H1 (cell line): ENCODE data around the gene TMCO1. TPM values are rescaled to one million over a fixed set of nuclear protein-coding genes. Genes with fewer than 3 reads are reported as not detected.

Experiments used
- polyA plus RNA-seq, 7 experiments: library from polyadenylated mRNA; depleted of rRNA in 3 of 7; stranded (reverse) in 5 of 7; unstranded in 2 of 7; fragments of >200 nt in 5 of 7; fragments of 200-250 nt in 2 of 7; gene quantifications; 1 replicate in 5 of 7; 2 replicates in 1 of 7; 4 replicates in 1 of 7; pipeline versions ENCODE4 v1.2.1 to v1.2.3, GENCODE V29; 2011 to 2013; ENCODE audit warnings: missing spikeins in 2 of 7, mixed read lengths in 2 of 7
- total RNA-seq: library from RNA; stranded (reverse); fragmentation: NEBNext Ultra II Directional; extraction: Animal tissue kit (Norgen Biotek cat#: 25700); gene quantifications from 2 replicates; pipeline ENCODE4 v1.2.1, GENCODE V29; 2021
- TF ChIP-seq, protein P1 (sequence below): IDR thresholded peaks from 2 replicates; pipeline ENCODE4 v1.6.1; 2012; ENCODE audit warnings: low read length, inconsistent platforms

TMCO1 gene
- total and polyA plus RNA-seq, 2 of the 8 experiments (the other 6 are each of a cell fraction or from before 2014, with no cell fraction given) = 61.6 to 63.8 TPM

DNA sequence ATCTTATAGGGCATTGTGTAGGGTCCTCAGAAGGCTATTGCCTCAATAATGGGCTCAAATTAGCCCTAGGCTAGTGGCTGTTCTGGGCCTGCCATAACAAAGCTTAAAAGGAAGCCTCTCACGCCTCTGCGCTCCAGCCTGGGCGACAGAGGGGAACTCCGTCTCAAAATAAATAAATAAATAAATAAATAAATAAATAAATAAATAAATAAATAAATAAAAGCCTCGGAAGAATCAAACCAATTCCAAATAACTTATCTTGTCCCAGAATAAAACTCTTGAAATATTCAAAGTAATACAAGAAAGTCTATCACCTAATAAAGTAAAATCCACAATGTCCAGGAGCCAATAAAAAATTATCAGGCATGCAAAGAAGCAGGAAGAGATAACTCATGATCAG, 55.9 kb downstream of the TMCO1 start (continued):
- TF ChIP-seq, protein P1, sequence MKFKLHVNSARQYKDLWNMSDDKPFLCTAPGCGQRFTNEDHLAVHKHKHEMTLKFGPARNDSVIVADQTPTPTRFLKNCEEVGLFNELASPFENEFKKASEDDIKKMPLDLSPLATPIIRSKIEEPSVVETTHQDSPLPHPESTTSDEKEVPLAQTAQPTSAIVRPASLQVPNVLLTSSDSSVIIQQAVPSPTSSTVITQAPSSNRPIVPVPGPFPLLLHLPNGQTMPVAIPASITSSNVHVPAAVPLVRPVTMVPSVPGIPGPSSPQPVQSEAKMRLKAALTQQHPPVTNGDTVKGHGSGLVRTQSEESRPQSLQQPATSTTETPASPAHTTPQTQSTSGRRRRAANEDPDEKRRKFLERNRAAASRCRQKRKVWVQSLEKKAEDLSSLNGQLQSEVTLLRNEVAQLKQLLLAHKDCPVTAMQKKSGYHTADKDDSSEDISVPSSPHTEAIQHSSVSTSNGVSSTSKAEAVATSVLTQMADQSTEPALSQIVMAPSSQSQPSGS = no peak
